HG02759 (cell line): ENCODE results near the gene HACD2.

Experiments used
- ATAC-seq: cut with Tn5 transposase; IDR thresholded peaks from one replicate; pipeline ENCODE4 v1.9.1; 2021; ENCODE audit warnings: mild to moderate bottlenecking, moderate library complexity; ENCODE audit not compliant: unreplicated experiment

The HACD2 gene

GRCh38 chr3:123576122-123576521 is 8.7 kb downstream of the HACD2 start:
- no peak for ATAC-seq

- ATAC-seq = no peak
These were observed 12.9 kb downstream of the HACD2 start for GRCh38 chr3:123571973-123572365.

GRCh38 chr3:123571264-123571972 is 13.4 kb downstream of the HACD2 start:
- no peak for ATAC-seq

- no peak for ATAC-seq
These were observed 16.0 kb downstream of the HACD2 start for GRCh38 chr3:123568875-123569274.

- no peak for ATAC-seq
These were observed 16.8 kb downstream of the HACD2 start for GRCh38 chr3:123568034-123568433.

GRCh38 chr3:123564056-123564455 is 20.8 kb downstream of the HACD2 start:
- ATAC-seq = no peak

- no peak for ATAC-seq
These were observed 22.3 kb downstream of the HACD2 start for GRCh38 chr3:123562547-123562946.

GRCh38 chr3:123561188-123561587 is 23.7 kb downstream of the HACD2 start:
- no peak for ATAC-seq

GRCh38 chr3:123559040-123559861 is 25.6 kb downstream of the HACD2 start:
- ATAC-seq = no peak

GRCh38 chr3:123553536-123553935 is 31.3 kb downstream of the HACD2 start:
- no peak for ATAC-seq

- no peak for ATAC-seq
These were observed 32.1 kb downstream of the HACD2 start for GRCh38 chr3:123552768-123553167.

- ATAC-seq = no peak
These were observed 32.6 kb downstream of the HACD2 start for GRCh38 chr3:123552095-123552714.

- ATAC-seq = no peak
These were observed 36.9 kb downstream of the HACD2 start for GRCh38 chr3:123547881-123548519.

- ATAC-seq = no peak
These were observed 38.6 kb downstream of the HACD2 start for GRCh38 chr3:123546133-123546755.

- ATAC-seq = no peak
These were observed 40.9 kb downstream of the HACD2 start for GRCh38 chr3:123543950-123544349.

GRCh38 chr3:123540285-123540684 is 44.6 kb downstream of the HACD2 start:
- no peak for ATAC-seq

GRCh38 chr3:123536153-123536895 is 48.5 kb downstream of the HACD2 start:
- peak; percentile 67 for ATAC-seq

GRCh38 chr3:123535580-123535979 is 49.3 kb downstream of the HACD2 start:
- no peak for ATAC-seq

GRCh38 chr3:123534264-123534663 is 50.6 kb downstream of the HACD2 start:
- no peak for ATAC-seq

- no peak for ATAC-seq
These were observed 51.2 kb downstream of the HACD2 start for GRCh38 chr3:123533554-123534159.
